K562 (cell line): ENCODE results near the gene AMIGO1. TPM values are rescaled to one million over a fixed set of nuclear protein-coding genes. Genes with fewer than 3 reads are reported as not detected.

Experiments used
- CCAR2 ChIP-seq: fragments of 200-400 bp; formaldehyde crosslinking; IDR thresholded peaks from 2 replicates; pipeline ENCODE4 v1.6.1; 2017; ENCODE audit warnings: mild to moderate bottlenecking, low read depth, low read length
- DDX20 ChIP-seq: fragments of 450-650 bp; IDR thresholded peaks from 2 replicates; pipeline ENCODE4 v1.6.1; 2016; ENCODE audit warnings: missing genetic modification characterization, low read depth, mild to moderate bottlenecking, missing compliant biosample characterization, moderate library complexity
- E2F4 ChIP-seq: sonication (generic); formaldehyde crosslinking; IDR thresholded peaks from 2 replicates; pipeline ENCODE4 v1.8.0; 2022; ENCODE audit warnings: mild to moderate bottlenecking, low read depth, missing genetic modification reagents
- E4F1 ChIP-seq: fragments of 250-450 bp; sonication (Bioruptor Pico); IDR thresholded peaks from 2 replicates; pipeline ENCODE4 v1.5.0; 2021; ENCODE audit warnings: mild to moderate bottlenecking, borderline replicate concordance
- GTF2F1 ChIP-seq: IDR thresholded peaks from 2 replicates; pipeline ENCODE4 v1.6.1; 2011; ENCODE audit warnings: low read depth, low read length, improper control_type of control experiment
- HMGXB4 ChIP-seq: sonication (generic); formaldehyde crosslinking; IDR thresholded peaks from 2 replicates; pipeline ENCODE4 v1.8.1; 2023; ENCODE audit warnings: mild to moderate bottlenecking, missing genetic modification reagents
- RAD51 ChIP-seq: fragments of 450-650 bp; IDR thresholded peaks from 2 replicates; pipeline ENCODE4 v1.7.1; 2016; ENCODE audit warnings: low read depth, mild to moderate bottlenecking, borderline replicate concordance
- SETDB1 ChIP-seq: IDR thresholded peaks from one replicate; pipeline ENCODE4 v1.6.1; 2012; ENCODE audit warnings: low read length, control low read depth, inconsistent platforms
- SNIP1 ChIP-seq: fragments of 450-650 bp; IDR thresholded peaks from 2 replicates; pipeline ENCODE4 v1.7.1; 2017; ENCODE audit warnings: low read depth, mild to moderate bottlenecking
- STAG1 ChIP-seq: sonication (generic); formaldehyde crosslinking; IDR thresholded peaks from 2 replicates; pipeline ENCODE4 v1.5.0; 2020; ENCODE audit warnings: missing genetic modification reagents, borderline replicate concordance
- TCFL5 ChIP-seq: fragments of 250-450 bp; sonication (Bioruptor Pico); conservative IDR thresholded peaks from 2 replicates; pipeline ENCODE4 v1.6.1; 2021; ENCODE audit warnings: mild to moderate bottlenecking, moderate library complexity, matching md5 sums
- USF1 ChIP-seq: sonication (generic); formaldehyde crosslinking; IDR thresholded peaks from 2 replicates; pipeline ENCODE4 v1.9.0; 2022; ENCODE audit warnings: mild to moderate bottlenecking, missing genetic modification reagents
- ZNF239 ChIP-seq: fragments of 250-450 bp; sonication (Bioruptor Pico); IDR thresholded peaks from 2 replicates; pipeline ENCODE4 v1.4.0; 2020; ENCODE audit warnings: mild to moderate bottlenecking
- polyA plus RNA-seq, 8 experiments: library from polyadenylated mRNA; depleted of rRNA in 4 of 8; stranded (reverse) in 5 of 8; unstranded in 3 of 8; fragments of >200 nt; fragmentation: Nextera tagmentation in 2 of 8; fragmentation: Illumina TruSeq in 1 of 8; extraction: Ambion mirVana in 2 of 8; extraction: Trizol in 1 of 8; gene quantifications; 2 replicates each; pipeline versions ENCODE4 v1.2.1 to v1.2.3, GENCODE V29; 2011 to 2014; ENCODE audit warnings: inconsistent platforms in 1 of 8, missing spikeins in 1 of 8
- total RNA-seq, 7 experiments: library from RNA; depleted of rRNA in 6 of 7; stranded (reverse); fragments of >200 nt in 6 of 7; fragmentation: Illumina TruSeq in 2 of 7; extraction: Trizol in 2 of 7; gene quantifications; 2 replicates each; pipeline versions ENCODE4 v1.2.1 to v1.2.3, GENCODE V29; 2011 to 2021; ENCODE audit warnings: low replicate concordance in 1 of 7
- TF ChIP-seq, protein P1 (sequence below): fragments of 250-450 bp; sonication (Bioruptor Pico); IDR thresholded peaks from 2 replicates; pipeline ENCODE4 v1.5.1; 2021; ENCODE audit warnings: mild to moderate bottlenecking
- TF ChIP-seq, protein P2 (sequence below): sonication (generic); IDR thresholded peaks from 2 replicates; pipeline ENCODE4 v1.6.1; 2016
- TF ChIP-seq, protein P3 (sequence below): IDR thresholded peaks from 2 replicates; pipeline ENCODE4 v1.6.1; 2014; ENCODE audit warnings: antibody characterized with exemption

AMIGO1 gene
- total and polyA plus RNA-seq, 9 of the 15 experiments (the other 6 are each of a cell fraction or from before 2014, with no cell fraction given), result 0.24 to 1.0 (median 0.54) TPM

GRCh38 chr1:109546311-109547109 lies 37.0 kb upstream of the AMIGO1 start (continued):
- TF ChIP-seq E4F1 (CRISPR knock-in tag) (no peak), CCAR2 (no peak), TCFL5 (CRISPR knock-in tag) (no peak), STAG1 (CRISPR knock-in tag) (peak; percentile 26; the same call in 1 of the 2 replicates), SETDB1 (no peak), USF1 (CRISPR knock-in tag) (no peak), GTF2F1 (no peak), E2F4 (CRISPR knock-in tag) (no peak), RAD51 (no peak), ZNF239 (CRISPR knock-in tag) (0 out of 2 replicates have a peak, but pooled peaks have one; percentile 23), DDX20 (tag) (0 out of 2 replicates have a peak, but pooled peaks have one; percentile 29), HMGXB4 (CRISPR knock-in tag) (no peak), SNIP1 (no peak)
- TF ChIP-seq, protein P1, sequence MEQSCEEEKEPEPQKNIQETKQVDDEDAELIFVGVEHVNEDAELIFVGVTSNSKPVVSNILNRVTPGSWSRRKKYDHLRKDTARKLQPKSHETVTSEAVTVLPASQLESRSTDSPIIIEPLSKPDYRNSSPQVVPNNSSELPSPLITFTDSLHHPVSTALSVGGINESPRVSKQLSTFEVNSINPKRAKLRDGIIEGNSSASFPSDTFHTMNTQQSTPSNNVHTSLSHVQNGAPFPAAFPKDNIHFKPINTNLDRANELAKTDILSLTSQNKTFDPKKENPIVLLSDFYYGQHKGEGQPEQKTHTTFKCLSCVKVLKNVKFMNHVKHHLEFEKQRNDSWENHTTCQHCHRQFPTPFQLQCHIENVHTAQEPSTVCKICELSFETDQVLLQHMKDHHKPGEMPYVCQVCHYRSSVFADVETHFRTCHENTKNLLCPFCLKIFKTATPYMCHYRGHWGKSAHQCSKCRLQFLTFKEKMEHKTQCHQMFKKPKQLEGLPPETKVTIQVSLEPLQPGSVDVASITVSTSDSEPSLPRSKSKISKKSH (CRISPR knock-in tag), result no peak
- TF ChIP-seq, protein P2, sequence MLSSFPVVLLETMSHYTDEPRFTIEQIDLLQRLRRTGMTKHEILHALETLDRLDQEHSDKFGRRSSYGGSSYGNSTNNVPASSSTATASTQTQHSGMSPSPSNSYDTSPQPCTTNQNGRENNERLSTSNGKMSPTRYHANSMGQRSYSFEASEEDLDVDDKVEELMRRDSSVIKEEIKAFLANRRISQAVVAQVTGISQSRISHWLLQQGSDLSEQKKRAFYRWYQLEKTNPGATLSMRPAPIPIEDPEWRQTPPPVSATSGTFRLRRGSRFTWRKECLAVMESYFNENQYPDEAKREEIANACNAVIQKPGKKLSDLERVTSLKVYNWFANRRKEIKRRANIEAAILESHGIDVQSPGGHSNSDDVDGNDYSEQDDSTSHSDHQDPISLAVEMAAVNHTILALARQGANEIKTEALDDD, result no peak
- TF ChIP-seq, protein P3, sequence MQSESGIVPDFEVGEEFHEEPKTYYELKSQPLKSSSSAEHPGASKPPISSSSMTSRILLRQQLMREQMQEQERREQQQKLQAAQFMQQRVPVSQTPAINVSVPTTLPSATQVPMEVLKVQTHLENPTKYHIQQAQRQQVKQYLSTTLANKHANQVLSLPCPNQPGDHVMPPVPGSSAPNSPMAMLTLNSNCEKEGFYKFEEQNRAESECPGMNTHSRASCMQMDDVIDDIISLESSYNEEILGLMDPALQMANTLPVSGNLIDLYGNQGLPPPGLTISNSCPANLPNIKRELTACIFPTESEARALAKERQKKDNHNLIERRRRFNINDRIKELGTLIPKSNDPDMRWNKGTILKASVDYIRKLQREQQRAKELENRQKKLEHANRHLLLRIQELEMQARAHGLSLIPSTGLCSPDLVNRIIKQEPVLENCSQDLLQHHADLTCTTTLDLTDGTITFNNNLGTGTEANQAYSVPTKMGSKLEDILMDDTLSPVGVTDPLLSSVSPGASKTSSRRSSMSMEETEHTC, result no peak
